Measurements from ENCODE around the gene MGLL.

- no peak for TF ChIP-seq CTCF (conservative IDR thresholded peaks at IDR 0.05 in 1 of 2, IDR thresholded peaks at IDR 0.05 in 1 of 2; ENCODE audit: extremely low read depth in 1 of 2, insufficient read depth in 1 of 2, low read depth in 1 of 2, low read length in 2 of 2)
- no peak for TF ChIP-seq EZH2 (IDR thresholded peaks at IDR 0.05; ENCODE audit: borderline replicate concordance, low read length)
These were observed 103.4 kb downstream of the MGLL start for GRCh38 chr3:127718916-127719290.
